Measurements from ENCODE around the gene UFC1.

UFC1 gene

DNA sequence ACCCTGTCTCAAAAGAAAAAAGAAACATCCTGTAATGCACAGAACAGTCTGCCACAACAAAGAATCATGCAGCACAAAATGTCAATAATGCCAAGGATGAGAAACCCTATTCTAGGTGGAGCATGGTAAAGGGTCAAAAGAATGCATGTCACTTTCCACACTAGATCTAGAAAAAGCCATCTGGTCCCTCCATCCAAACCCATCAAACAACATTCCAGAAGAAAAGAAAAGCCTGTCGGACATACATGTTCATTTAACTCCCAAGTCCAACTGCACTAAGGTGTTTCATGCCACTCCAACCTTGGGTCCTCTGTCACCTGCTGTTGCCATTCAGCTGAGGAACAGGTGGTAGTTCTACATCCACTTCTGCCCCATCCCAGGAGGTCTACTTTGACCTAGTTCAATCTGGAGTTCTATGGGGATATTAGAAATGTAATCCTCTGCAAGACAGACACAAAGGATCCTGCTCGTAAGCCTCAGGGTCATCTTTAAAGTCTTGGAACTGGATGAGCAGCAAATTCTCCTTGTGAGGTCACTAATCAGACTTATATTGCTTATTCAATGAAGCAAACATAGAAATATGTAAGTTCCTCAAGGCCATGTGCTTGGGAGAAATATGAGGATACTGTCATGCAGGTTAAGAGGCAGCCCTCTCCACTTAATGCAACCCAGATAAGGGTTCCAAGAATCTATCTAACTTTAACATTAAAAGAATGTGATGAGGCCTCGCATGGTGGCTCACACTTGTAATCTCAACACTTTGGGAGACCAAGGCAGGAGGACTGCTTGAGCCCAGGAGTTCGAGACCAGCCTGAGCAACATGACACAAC lies 25.0 kb upstream of the UFC1 start:
- no peak for DNase-seq (ENCODE audit: low read depth)
- TF ChIP-seq, protein P1, sequence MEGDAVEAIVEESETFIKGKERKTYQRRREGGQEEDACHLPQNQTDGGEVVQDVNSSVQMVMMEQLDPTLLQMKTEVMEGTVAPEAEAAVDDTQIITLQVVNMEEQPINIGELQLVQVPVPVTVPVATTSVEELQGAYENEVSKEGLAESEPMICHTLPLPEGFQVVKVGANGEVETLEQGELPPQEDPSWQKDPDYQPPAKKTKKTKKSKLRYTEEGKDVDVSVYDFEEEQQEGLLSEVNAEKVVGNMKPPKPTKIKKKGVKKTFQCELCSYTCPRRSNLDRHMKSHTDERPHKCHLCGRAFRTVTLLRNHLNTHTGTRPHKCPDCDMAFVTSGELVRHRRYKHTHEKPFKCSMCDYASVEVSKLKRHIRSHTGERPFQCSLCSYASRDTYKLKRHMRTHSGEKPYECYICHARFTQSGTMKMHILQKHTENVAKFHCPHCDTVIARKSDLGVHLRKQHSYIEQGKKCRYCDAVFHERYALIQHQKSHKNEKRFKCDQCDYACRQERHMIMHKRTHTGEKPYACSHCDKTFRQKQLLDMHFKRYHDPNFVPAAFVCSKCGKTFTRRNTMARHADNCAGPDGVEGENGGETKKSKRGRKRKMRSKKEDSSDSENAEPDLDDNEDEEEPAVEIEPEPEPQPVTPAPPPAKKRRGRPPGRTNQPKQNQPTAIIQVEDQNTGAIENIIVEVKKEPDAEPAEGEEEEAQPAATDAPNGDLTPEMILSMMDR (conservative IDR thresholded peaks at IDR 0.05; ENCODE audit: low read depth, low read length), result no peak
- no peak overlapping the region for H3K4me3 ChIP-seq (ENCODE audit: low read length)

DNA sequence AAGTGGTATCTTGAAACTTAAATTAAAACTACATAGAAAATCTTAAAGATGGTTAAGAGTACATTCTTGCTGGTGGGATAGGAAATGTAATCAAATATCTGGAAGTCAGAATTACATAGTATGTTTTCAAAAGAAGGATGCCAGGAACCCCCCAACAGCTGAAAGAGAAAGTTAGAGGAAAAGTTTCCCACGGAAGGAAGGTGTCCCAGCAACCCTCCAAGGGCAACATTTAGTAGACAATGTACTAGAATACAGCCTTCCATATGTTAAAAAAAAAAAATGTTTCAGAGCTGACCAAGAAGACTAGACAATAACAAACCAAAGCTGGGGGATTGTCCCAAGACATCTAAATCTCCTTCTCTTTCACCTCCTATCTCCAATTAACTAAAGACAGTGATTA lies 23.5 kb upstream of the UFC1 start:
- TF ChIP-seq, protein P1 (conservative IDR thresholded peaks at IDR 0.05; ENCODE audit: low read depth, low read length), result no peak
- H3K4me3 ChIP-seq (ENCODE audit: low read length), result no peak overlapping the region
- no peak for DNase-seq (ENCODE audit: low read depth)

DNA sequence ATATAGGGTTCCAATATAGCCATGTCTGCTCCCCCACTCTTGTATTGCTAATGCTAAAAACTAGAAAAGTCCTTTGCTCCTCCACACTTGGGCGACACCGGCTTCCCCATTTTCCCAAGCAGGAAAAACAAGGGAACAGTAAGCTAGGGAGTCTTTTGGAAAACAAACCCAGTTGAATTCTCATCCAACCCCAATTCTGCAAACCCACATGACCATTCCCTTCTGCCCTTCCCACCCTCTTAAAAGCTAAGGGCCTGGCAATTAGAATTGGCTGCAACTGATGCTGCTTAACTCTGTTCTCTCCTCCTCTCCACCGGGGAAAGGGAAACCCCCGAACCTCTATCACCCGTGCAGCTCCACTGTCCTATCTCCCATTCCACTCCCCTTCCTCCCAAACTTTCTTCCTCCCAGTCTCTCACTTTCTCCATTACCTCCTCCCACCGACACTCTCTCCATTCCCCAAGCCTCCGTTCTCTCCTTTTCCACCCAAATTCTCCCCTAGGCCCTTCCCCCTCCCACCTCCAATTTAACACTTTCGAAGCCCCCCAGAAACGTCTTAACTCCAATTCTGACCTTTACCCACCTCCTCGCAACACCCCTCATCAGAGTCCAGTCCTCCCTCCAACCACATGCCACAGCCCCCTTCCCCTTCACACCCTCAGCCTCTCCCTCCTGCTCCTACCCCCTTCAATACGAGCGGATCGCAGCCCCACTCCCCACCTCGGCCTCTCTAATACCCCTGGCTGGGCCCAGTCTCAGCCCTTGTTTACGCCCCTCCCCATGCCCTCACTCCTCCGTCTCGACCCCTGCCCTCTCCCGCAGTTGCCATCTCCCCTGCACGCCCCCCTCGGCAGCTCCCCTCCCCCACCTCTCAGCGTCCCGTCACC lies 22.0 kb upstream of the UFC1 start:
- no peak for DNase-seq (ENCODE audit: low read depth)
- TF ChIP-seq, protein P1 (conservative IDR thresholded peaks at IDR 0.05; ENCODE audit: low read depth, low read length), result no peak

DNA sequence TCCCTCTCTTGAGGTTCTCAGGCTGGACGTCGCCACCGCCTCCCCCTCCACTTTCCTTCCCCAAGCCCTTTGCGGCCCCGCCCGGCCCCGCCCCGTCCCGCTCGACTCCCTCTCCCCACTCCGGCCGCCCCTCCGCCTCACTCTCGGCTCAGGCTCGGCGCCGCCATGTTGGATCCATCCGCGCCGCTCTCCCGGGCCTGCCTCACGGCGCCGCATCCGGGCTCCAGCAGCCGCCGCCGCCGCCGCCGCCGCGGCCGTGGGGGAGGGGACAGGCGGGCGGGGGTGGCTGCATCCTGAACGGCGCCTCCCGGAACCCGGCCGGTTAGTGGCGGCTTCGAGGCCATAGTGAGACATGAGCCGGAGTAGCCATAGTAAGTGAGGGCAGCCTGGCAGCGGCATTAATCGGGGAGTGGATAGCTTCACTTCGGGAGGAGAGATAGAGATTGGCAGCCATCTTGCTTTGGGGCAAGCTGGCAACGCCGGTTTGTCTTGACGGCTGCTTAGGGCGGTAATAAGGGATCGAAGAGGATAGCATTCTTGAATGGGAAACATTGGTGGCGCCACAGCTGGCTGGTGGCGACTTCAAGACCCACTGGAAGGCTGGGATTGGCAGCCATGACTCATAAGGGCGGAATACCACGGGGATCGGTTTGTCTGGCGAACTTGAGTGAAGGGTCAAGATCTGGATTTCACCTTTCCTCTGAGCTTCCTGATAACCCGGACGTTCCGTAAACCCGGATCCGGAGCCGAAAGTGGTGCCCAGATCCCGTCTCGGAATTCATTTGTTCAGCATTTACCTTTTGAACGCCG lies 21.2 kb upstream of the UFC1 start, which contains the start of gene DEDD:
TSS of gene DEDD (minus strand) at position 258 of the 810 bp plus-strand sequence. CDS start 8,205 bp downstream, outside the sequence.
- TF ChIP-seq, protein P1 (conservative IDR thresholded peaks at IDR 0.05; ENCODE audit: low read depth, low read length), result no peak
- peak; percentile 89 for DNase-seq (ENCODE audit: low read depth)
- peak within 1 kb of the TSS; percentile 88 for H3K4me3 ChIP-seq (ENCODE audit: low read length)

More for the DNA sequence above, 22.0 kb upstream of the UFC1 start:
- peak overlapping the region; percentile 88 for H3K4me3 ChIP-seq (ENCODE audit: low read length)

DNA sequence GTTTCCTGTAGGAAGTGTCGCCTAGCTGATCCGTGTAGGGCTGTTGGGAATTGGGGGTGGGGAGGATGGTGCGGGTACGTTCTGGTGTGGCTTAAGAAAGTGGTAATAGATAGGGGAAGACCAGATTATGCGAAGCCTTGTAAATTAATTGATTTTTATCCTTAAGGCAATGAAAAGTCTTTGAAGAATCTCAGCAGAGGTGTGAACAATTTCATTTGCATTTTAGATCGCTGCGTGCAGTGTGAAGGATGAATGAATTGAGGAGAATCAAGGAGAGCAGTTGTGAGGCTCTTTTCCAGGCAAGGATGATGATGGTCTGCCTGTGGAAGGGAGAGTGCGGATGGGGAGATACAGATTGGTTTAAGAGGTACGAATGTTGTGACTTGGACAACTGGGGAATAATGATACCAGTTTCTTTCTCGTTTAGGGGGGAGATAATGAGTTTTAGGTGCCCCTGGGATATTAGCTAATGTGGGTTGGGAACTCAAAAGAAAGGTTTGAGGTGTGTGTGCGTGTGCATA lies 20.5 kb upstream of the UFC1 start:
- DNase-seq (ENCODE audit: low read depth), result no peak
- H3K4me3 ChIP-seq (ENCODE audit: low read length), result peak overlapping the region; percentile 88
- TF ChIP-seq, protein P1 (conservative IDR thresholded peaks at IDR 0.05; ENCODE audit: low read depth, low read length), result no peak

DNA sequence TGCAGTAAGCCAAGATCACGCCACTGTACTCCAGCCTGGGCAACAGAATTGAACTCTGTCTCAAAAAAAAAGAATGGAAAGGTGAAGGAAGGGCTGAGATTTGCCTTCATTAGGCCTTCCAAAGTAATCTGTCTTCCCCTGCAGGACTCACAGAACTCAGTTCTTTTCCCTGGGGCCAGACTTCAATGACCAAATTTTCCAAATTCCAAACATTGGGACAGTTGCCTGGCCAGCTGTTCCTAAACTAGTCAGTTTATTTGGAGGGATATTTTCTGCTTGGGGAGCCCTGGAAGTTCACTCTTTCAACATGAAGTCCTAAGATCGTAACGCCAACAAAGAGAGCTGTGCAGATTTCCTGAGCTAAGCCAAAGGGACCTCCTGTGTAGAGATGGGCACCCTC lies 15.9 kb upstream of the UFC1 start:
- TF ChIP-seq, protein P1 (conservative IDR thresholded peaks at IDR 0.05; ENCODE audit: low read depth, low read length), result no peak

More for the DNA sequence above, 15.9 kb upstream of the UFC1 start:
- DNase-seq (ENCODE audit: low read depth), result no peak
- no peak overlapping the region for H3K4me3 ChIP-seq (ENCODE audit: low read length)

All from retinal pigment epithelial cell (primary cell).